SK-N-SH (cell line): ENCODE results near the gene TXNDC17. TPM values are rescaled to one million over a fixed set of nuclear protein-coding genes. Genes with fewer than 3 reads are reported as not detected.

ENCODE experiments used
- CTCF ChIA-PET: fragments of 300-600, 350-600 bp; formaldehyde crosslinking; extraction: SDS; loops from one replicate; lab custom pipeline; 2021; lab: Yijun Ruan, JAX
- POLR2A ChIA-PET: fragments of 350-600 bp; sonication (Branson Sonifier 250); formaldehyde crosslinking; extraction: SDS; loops from one replicate; lab custom pipeline; 2020; ENCODE audit warnings: antibody characterized with exemption, inconsistent platforms; lab: Yijun Ruan, JAX
- DNase-seq: peaks from one replicate; pipeline ENCODE4 v3.0.0; 2012
- H2AFZ ChIP-seq: fragments of 200-600 bp; sonication (generic); 2 replicates; pipeline ENCODE4 v1.8.1; 2016; ENCODE audit warnings: antibody characterized with exemption, mild to moderate bottlenecking, low read depth
- H3F3A ChIP-seq: fragments of 200-600 bp; sonication (generic); replicated peaks from 2 replicates; pipeline ENCODE3; 2016; ENCODE audit warnings: antibody characterized with exemption, mild to moderate bottlenecking; ENCODE audit not compliant: insufficient read depth
- H3K27ac ChIP-seq, 2 experiments: fragments of 200-500 bp in 1 of 2; fragments of 200-600 bp in 1 of 2; sonication (Bioruptor generic) in 1 of 2; sonication (generic), shearing (Covaris generic) in 1 of 2; 2 replicates each; pipeline versions ENCODE4 v1.5.1 to v1.6.1; 2014 to 2016; ENCODE audit warnings: low read depth in 2 of 2, inconsistent platforms in 1 of 2, low read length in 1 of 2, mild to moderate bottlenecking in 1 of 2, mixed read lengths in 1 of 2
- H3K27me3 ChIP-seq: fragments of 200-600 bp; sonication (generic), shearing (Covaris generic); 2 replicates; pipeline ENCODE4 v1.6.1; 2016; ENCODE audit warnings: mixed run types; ENCODE audit not compliant: insufficient read depth
- H3K36me3 ChIP-seq, 2 experiments: fragments of 200-500 bp in 1 of 2; fragments of 200-600 bp in 1 of 2; sonication (Bioruptor generic) in 1 of 2; sonication (generic) in 1 of 2; replicated peaks in 1 of 2; 2 replicates each; pipeline versions ENCODE3 to v1.5.1; 2014 to 2016; ENCODE audit warnings: low read length in 1 of 2, mild to moderate bottlenecking in 1 of 2; ENCODE audit not compliant: insufficient read depth in 2 of 2, control insufficient read depth in 1 of 2
- H3K4me1 ChIP-seq, 2 experiments: fragments of 200-500 bp in 1 of 2; fragments of 200-600 bp in 1 of 2; sonication (Bioruptor generic) in 1 of 2; sonication (generic), shearing (Covaris generic) in 1 of 2; 2 replicates each; pipeline versions ENCODE4 v1.5.1 to v1.6.1; 2014 to 2016; ENCODE audit warnings: low read depth in 1 of 2, low read length in 1 of 2, mixed run types in 1 of 2; ENCODE audit not compliant: insufficient read depth in 2 of 2, control insufficient read depth in 1 of 2
- H3K4me2 ChIP-seq: fragments of 200-600 bp; sonication (generic), shearing (Covaris generic); 2 replicates; pipeline ENCODE4 v1.6.1; 2017; ENCODE audit warnings: mixed run types
- H3K4me3 ChIP-seq, 2 experiments: fragments of 200-500 bp in 1 of 2; fragments of 200-600 bp in 1 of 2; sonication (Bioruptor generic) in 1 of 2; sonication (generic), shearing (Covaris generic) in 1 of 2; 2 replicates each; pipeline versions ENCODE4 v1.5.1 to v1.8.1; 2014 to 2016; ENCODE audit warnings: low read depth in 2 of 2, inconsistent platforms in 1 of 2, low read length in 1 of 2, mild to moderate bottlenecking in 1 of 2, mixed read lengths in 1 of 2, moderate library complexity in 1 of 2
- H3K79me2 ChIP-seq: fragments of 200-600 bp; sonication (generic); 2 replicates; pipeline ENCODE4 v1.8.1; 2017; ENCODE audit warnings: mild to moderate bottlenecking; ENCODE audit not compliant: insufficient read depth
- H3K9ac ChIP-seq: fragments of 200-600 bp; sonication (generic); 2 replicates; pipeline ENCODE4 v1.6.1; 2017; ENCODE audit warnings: mixed run types
- H3K9me2 ChIP-seq: fragments of 200-600 bp; sonication (generic); 2 replicates; pipeline ENCODE4 v1.6.1; 2017; ENCODE audit warnings: mixed run types
- H3K9me3 ChIP-seq: fragments of 200-600 bp; sonication (generic); 2 replicates; pipeline ENCODE4 v1.6.1; 2017; ENCODE audit warnings: mixed run types, mild to moderate bottlenecking, moderate library complexity
- H4K20me1 ChIP-seq: fragments of 200-600 bp; sonication (generic); 2 replicates; pipeline ENCODE4 v1.6.1; 2017; ENCODE audit warnings: mild to moderate bottlenecking, mixed run types; ENCODE audit not compliant: insufficient read depth
- CHD2 ChIP-seq: fragments of 150-350 bp; IDR thresholded peaks from 2 replicates; pipeline ENCODE4 v1.6.1; 2018; ENCODE audit warnings: low read length; ENCODE audit not compliant: partially characterized antibody
- ELF1 ChIP-seq: IDR thresholded peaks from 2 replicates; pipeline ENCODE4 v1.4.0; 2012
- EP300 ChIP-seq, 2 experiments: IDR thresholded peaks; 2 replicates each; pipeline versions ENCODE4 v1.4.0 to v1.6.1; 2012; ENCODE audit warnings: borderline replicate concordance in 1 of 2, low read depth in 1 of 2, low read length in 1 of 2
- FOSL2 ChIP-seq: IDR thresholded peaks from 2 replicates; pipeline ENCODE4 v1.4.0; 2012; ENCODE audit warnings: low read depth, mild to moderate bottlenecking, moderate library complexity, borderline replicate concordance
- FOXJ3 ChIP-seq: sonication (generic); formaldehyde crosslinking; IDR thresholded peaks from 2 replicates; pipeline ENCODE4 v1.5.1; 2020; ENCODE audit warnings: mild to moderate bottlenecking, missing genetic modification reagents
- GABPA ChIP-seq: IDR thresholded peaks from 2 replicates; pipeline ENCODE4 v1.4.0; 2012; ENCODE audit warnings: low read depth, mild to moderate bottlenecking
- GATA2 ChIP-seq: sonication (generic); formaldehyde crosslinking; IDR thresholded peaks from 2 replicates; pipeline ENCODE4 v1.5.0; 2020; ENCODE audit warnings: mild to moderate bottlenecking, missing genetic modification reagents
- IRF3 ChIP-seq: fragments of 150-350 bp; IDR thresholded peaks from 2 replicates; pipeline ENCODE4 v1.6.1; 2016; ENCODE audit warnings: mild to moderate bottlenecking, low read depth, low read length
- JUND ChIP-seq: IDR thresholded peaks from 2 replicates; pipeline ENCODE4 v1.4.0; 2012
- MAX ChIP-seq: IDR thresholded peaks from 2 replicates; pipeline ENCODE4 v1.4.0; 2012; ENCODE audit warnings: low read depth
- MEF2A ChIP-seq: IDR thresholded peaks from 2 replicates; pipeline ENCODE4 v1.4.0; 2012; ENCODE audit warnings: low read depth, borderline replicate concordance
- MXI1 ChIP-seq: IDR thresholded peaks from 2 replicates; pipeline ENCODE4 v1.6.1; 2012; ENCODE audit warnings: mild to moderate bottlenecking, low read depth, low read length, improper control_type of control experiment
- NFIC ChIP-seq: IDR thresholded peaks from 2 replicates; pipeline ENCODE4 v1.4.0; 2012; ENCODE audit warnings: borderline replicate concordance
- NRF1 ChIP-seq: IDR thresholded peaks from 2 replicates; pipeline ENCODE4 v1.6.1; 2012; ENCODE audit warnings: low read depth, mild to moderate bottlenecking, low read length
- PBX3 ChIP-seq: IDR thresholded peaks from 2 replicates; pipeline ENCODE4; 2012
- POLR2AphosphoS5 ChIP-seq: IDR thresholded peaks from 2 replicates; pipeline ENCODE4 v1.6.1; 2012; ENCODE audit warnings: low read depth, low read length
- REST ChIP-seq: IDR thresholded peaks from 2 replicates; pipeline ENCODE4 v1.6.1; 2012; ENCODE audit warnings: mild to moderate bottlenecking, low read depth, low read length, moderate library complexity
- RFX5 ChIP-seq: IDR thresholded peaks from 2 replicates; pipeline ENCODE4 v1.6.1; 2012; ENCODE audit warnings: mild to moderate bottlenecking, improper control_type of control experiment, low read length
- SIN3A ChIP-seq: IDR thresholded peaks from 2 replicates; pipeline ENCODE4 v1.6.1; 2012; ENCODE audit warnings: low read depth, mild to moderate bottlenecking, low read length, moderate library complexity, borderline replicate concordance
- YY1 ChIP-seq: IDR thresholded peaks from 2 replicates; pipeline ENCODE4 v1.4.0; 2012; ENCODE audit warnings: low read depth, mild to moderate bottlenecking
- ZBTB33 ChIP-seq: IDR thresholded peaks from 2 replicates; pipeline ENCODE4 v1.4.0; 2012; ENCODE audit warnings: low read depth, borderline replicate concordance
- WGBS: methylation state at CpG from one replicate; pipeline ENCODE4 v1.1.6; 2017; ENCODE audit warnings: low lambda C conversion rate; 5-methylcytosine and 5-hydroxymethylcytosine counted together
- polyA plus RNA-seq, 3 experiments: library from polyadenylated mRNA; depleted of rRNA; stranded (reverse); fragments of >200 nt; gene quantifications; 2 replicates each; pipeline ENCODE4 v1.2.3, GENCODE V29; 2012

TXNDC17 gene
- polyA plus RNA-seq, 1 of the 3 experiments (the other 2 are of a cell fraction), result 644 TPM

- peaks cover 62 to 100% of the 10 kb centered on the region in 2 experiments for H3K36me3 ChIP-seq
- DNase-seq, result no peak
- no peaks in the 10 kb centered on the region for H3K27me3 ChIP-seq
- CTCF ChIA-PET, result interaction anchor here (0.9 to 1.2 kb wide), 2 partner anchors 15 to 129 kb away, joined by 3 to 5 read pairs; no protein-coding TSS in a partner anchor
- no peaks in the 10 kb centered on the region for H3K9me2 ChIP-seq
- H3K27ac ChIP-seq, result no peak overlapping the region
- no peaks in the 10 kb centered on the region for H4K20me1 ChIP-seq
- TF ChIP-seq CHD2 (no peak), GATA2 (CRISPR knock-in tag) (no peak), POLR2AphosphoS5 (no peak)
- no peak overlapping the region for H3K4me3 ChIP-seq
- WGBS, result 95% methylated on average over 2 of the region's 2 CpGs
- no peak overlapping the region for H3K4me2 ChIP-seq
- no peaks in the 10 kb centered on the region for H3K4me1 ChIP-seq
- no peaks in the 10 kb centered on the region for H3K9me3 ChIP-seq
- POLR2A ChIA-PET, result no interaction called here
- no peak overlapping the region for H3K9ac ChIP-seq
- H2AFZ ChIP-seq, result no peak overlapping the region
- H3F3A ChIP-seq, result no peaks in the 10 kb centered on the region
- no peaks in the 10 kb centered on the region for H3K79me2 ChIP-seq
Observed at GRCh38 chr17:6602141-6602540, 38.7 kb upstream of the TXNDC17 start.

- TF ChIP-seq RFX5 (no peak), MXI1 (no peak), GATA2 (CRISPR knock-in tag) (no peak), REST (no peak), POLR2AphosphoS5 (no peak), PBX3 (no peak), NRF1 (no peak), EP300 (IDR thresholded peaks at IDR 0.05; ENCODE audit: borderline replicate concordance in 1 of 2, low read depth in 1 of 2, low read length in 1 of 2) (no peak), JUND (no peak), FOXJ3 (CRISPR knock-in tag) (no peak), ELF1 (no peak), MEF2A (no peak), ZBTB33 (no peak), MAX (no peak), FOSL2 (no peak), IRF3 (no peak), SIN3A (no peak), GABPA (no peak), NFIC (no peak), YY1 (no peak)
- Histone ChIP-seq H3K27me3 (no peaks in the 10 kb centered on the region), H3K79me2 (no peaks in the 10 kb centered on the region), H3K4me3 (no peak overlapping the region), H3F3A (no peaks in the 10 kb centered on the region), H3K9me3 (no peaks in the 10 kb centered on the region), H2AFZ (no peak overlapping the region), H4K20me1 (no peaks in the 10 kb centered on the region), H3K9me2 (no peaks in the 10 kb centered on the region), H3K36me3 (peaks cover 54 to 100% of the 10 kb centered on the region in 2 experiments), H3K27ac (no peak overlapping the region), H3K4me2 (no peak overlapping the region), H3K9ac (no peak overlapping the region), H3K4me1 (no peaks in the 10 kb centered on the region)
- WGBS, result 90% methylated on average over 3 of the region's 3 CpGs
- ChIA-PET CTCF (no interaction called here), POLR2A (no interaction called here)
- DNase-seq, result no peak
Observed at GRCh38 chr17:6603744-6604325, 37.0 kb upstream of the TXNDC17 start.
